ENCODE measurements around the gene MAP1B. TPM values are rescaled to one million over a fixed set of nuclear protein-coding genes. Genes with fewer than 3 reads are reported as not detected.

MAP1B gene
- polyA plus RNA-seq, 1 donor (not counting 4 experiments of a cell fraction or from before 2014, with no cell fraction given) = 3.3 TPM

DNA sequence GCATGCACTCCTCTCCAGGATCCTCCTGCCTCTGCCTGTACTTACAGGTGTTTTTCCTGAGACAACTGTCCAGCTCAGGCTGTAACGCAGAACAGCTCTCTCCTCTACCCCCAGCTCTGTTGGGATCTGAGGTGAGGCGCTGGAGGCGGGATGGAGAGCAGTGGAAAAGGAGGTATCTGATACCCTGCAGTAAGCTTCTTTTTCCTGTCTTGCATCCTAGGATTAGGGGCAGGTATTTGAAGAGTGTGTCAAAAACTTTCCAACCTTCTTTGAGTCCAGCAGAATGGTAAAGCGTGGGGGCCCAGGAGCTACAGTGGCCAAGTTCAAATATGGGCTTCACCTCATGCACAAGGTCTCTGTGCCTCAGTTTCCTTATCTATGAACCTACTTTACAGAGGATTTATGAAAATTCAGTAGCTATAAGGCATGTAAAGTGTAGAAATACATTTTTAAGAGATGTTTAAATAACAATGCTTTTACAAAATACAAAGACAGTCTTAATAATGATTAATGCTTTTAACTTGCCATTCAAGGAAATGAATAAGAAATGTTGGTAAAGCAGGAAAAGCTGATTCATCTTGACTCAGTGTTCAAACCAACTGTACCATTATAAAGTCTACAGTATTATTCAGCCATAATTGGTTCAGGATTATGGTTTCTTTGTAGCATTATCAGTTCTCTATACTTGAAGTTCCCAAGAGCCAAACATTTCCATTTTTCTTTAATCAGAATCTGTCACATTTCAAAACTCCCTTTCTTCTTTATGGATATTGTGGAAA lies 26.1 kb downstream of the MAP1B start:
- dilution Hi-C loops (cut with MboI; ENCODE audit: extremely low pct_ligation_motif_present, low sequenced_read_pairs) = no loop called here

DNA sequence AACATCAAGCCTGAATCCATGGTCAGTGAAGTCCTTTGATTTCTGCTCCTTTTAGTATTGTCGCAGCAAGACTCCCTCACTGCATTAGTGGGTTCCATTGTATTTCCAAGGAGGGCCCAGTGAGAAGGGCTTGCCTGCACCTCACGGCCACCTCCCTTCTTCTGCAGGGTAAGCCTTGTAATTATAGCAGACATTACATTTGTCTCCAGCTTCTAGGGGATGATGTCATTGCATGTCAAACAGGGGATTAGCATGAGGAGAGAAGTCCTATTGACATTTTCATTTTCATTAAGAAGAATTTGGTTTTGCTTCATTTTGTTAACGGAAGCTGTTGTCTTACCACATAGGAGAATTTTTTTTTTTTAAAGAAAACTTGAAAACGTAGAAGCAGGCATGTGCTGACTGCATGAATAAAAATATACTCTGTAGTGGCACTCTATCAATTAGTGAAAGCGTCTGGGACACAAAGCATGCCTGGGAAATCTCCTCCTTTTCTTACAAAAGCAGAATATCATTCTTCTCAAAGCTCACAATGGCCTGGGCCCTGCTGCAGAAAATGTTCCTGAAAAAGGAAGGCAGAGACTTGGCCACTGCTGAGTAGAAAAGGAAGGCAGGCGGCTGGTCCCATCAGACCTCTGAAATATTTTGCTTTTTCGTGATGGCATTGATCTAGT lies 27.1 kb downstream of the MAP1B start:
- dilution Hi-C loops (cut with MboI; ENCODE audit: extremely low pct_ligation_motif_present, low sequenced_read_pairs) = no loop called here
- DNase-seq (ENCODE audit: low read depth, low spot score) (no peak), FAIRE-seq (no peak)
- H3K4me3 ChIP-seq (ENCODE audit: control insufficient read depth in 2 of 3, extremely low read depth in 1 of 3, insufficient read depth in 2 of 3, low read depth in 1 of 3, low read length in 3 of 3) = no peak overlapping the region
- no peak for TF ChIP-seq EZH2 (IDR thresholded peaks at IDR 0.05; ENCODE audit: low read length)
- TF ChIP-seq, protein P1, sequence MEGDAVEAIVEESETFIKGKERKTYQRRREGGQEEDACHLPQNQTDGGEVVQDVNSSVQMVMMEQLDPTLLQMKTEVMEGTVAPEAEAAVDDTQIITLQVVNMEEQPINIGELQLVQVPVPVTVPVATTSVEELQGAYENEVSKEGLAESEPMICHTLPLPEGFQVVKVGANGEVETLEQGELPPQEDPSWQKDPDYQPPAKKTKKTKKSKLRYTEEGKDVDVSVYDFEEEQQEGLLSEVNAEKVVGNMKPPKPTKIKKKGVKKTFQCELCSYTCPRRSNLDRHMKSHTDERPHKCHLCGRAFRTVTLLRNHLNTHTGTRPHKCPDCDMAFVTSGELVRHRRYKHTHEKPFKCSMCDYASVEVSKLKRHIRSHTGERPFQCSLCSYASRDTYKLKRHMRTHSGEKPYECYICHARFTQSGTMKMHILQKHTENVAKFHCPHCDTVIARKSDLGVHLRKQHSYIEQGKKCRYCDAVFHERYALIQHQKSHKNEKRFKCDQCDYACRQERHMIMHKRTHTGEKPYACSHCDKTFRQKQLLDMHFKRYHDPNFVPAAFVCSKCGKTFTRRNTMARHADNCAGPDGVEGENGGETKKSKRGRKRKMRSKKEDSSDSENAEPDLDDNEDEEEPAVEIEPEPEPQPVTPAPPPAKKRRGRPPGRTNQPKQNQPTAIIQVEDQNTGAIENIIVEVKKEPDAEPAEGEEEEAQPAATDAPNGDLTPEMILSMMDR (optimal IDR thresholded peaks at IDR 0.05 in 1 of 3, IDR thresholded peaks at IDR 0.05 in 1 of 3, conservative IDR thresholded peaks at IDR 0.05 in 1 of 3; ENCODE audit: extremely low read depth in 1 of 3, insufficient read depth in 2 of 3, low read length in 3 of 3) = no peak
- H3K36me3 ChIP-seq (ENCODE audit: control insufficient read depth in 2 of 2, extremely low read depth in 1 of 2, insufficient read depth in 2 of 2, low read length in 2 of 2) = no peaks in the 10 kb centered on the region
- H3K4me1 ChIP-seq (ENCODE audit: control insufficient read depth, extremely low read depth, insufficient read depth, low read length) = peaks cover 54% of the 10 kb centered on the region
- no peak overlapping the region for H3K27ac ChIP-seq (ENCODE audit: control insufficient read depth, insufficient read depth, low read length)
- no peaks in the 10 kb centered on the region for H3K27me3 ChIP-seq (ENCODE audit: control insufficient read depth, extremely low read depth, insufficient read depth, low read length)
- H3K9me1 ChIP-seq (ENCODE audit: control insufficient read depth, extremely low read depth, insufficient read depth, low read length) = no peaks in the 10 kb centered on the region
- H3K79me2 ChIP-seq (ENCODE audit: control insufficient read depth, insufficient read depth, low read length) = no peaks in the 10 kb centered on the region
- H2AFZ ChIP-seq (ENCODE audit: control insufficient read depth, low read length) = no peak overlapping the region
- no peaks in the 10 kb centered on the region for H3K9me3 ChIP-seq (ENCODE audit: control insufficient read depth, low read depth, low read length)
- H4K20me1 ChIP-seq (ENCODE audit: control insufficient read depth, extremely low read depth, insufficient read depth, low read length) = peaks cover 2% of the 10 kb centered on the region
- no peak overlapping the region for H3K9ac ChIP-seq (ENCODE audit: control insufficient read depth, extremely low read depth, insufficient read depth, low read length)
- H3K4me2 ChIP-seq (ENCODE audit: control insufficient read depth, extremely low read depth, insufficient read depth, low read depth, low read length) = no peak overlapping the region

More for the DNA sequence above, 26.1 kb downstream of the MAP1B start:
- H3K9me3 ChIP-seq (ENCODE audit: control insufficient read depth, low read depth, low read length) = no peaks in the 10 kb centered on the region
- H3K4me2 ChIP-seq (ENCODE audit: control insufficient read depth, extremely low read depth, insufficient read depth, low read depth, low read length) = peak overlapping the region; percentile 50
- no peak for TF ChIP-seq EZH2 (IDR thresholded peaks at IDR 0.05; ENCODE audit: low read length)
- TF ChIP-seq, protein P1 (optimal IDR thresholded peaks at IDR 0.05 in 1 of 3, IDR thresholded peaks at IDR 0.05 in 1 of 3, conservative IDR thresholded peaks at IDR 0.05 in 1 of 3; ENCODE audit: extremely low read depth in 1 of 3, insufficient read depth in 2 of 3, low read length in 3 of 3) = no peak
- DNase-seq (ENCODE audit: low read depth, low spot score) (no peak), FAIRE-seq (peak; percentile 86)
- H3K9ac ChIP-seq (ENCODE audit: control insufficient read depth, extremely low read depth, insufficient read depth, low read length) = no peak overlapping the region
- peak overlapping the region; percentile 25 for H3K27ac ChIP-seq (ENCODE audit: control insufficient read depth, insufficient read depth, low read length)
- H3K27me3 ChIP-seq (ENCODE audit: control insufficient read depth, extremely low read depth, insufficient read depth, low read length) = no peaks in the 10 kb centered on the region
- H3K4me3 ChIP-seq (ENCODE audit: control insufficient read depth in 2 of 3, extremely low read depth in 1 of 3, insufficient read depth in 2 of 3, low read depth in 1 of 3, low read length in 3 of 3) = no peak overlapping the region
- no peaks in the 10 kb centered on the region for H3K79me2 ChIP-seq (ENCODE audit: control insufficient read depth, insufficient read depth, low read length)
- no peak overlapping the region for H2AFZ ChIP-seq (ENCODE audit: control insufficient read depth, low read length)
- H3K9me1 ChIP-seq (ENCODE audit: control insufficient read depth, extremely low read depth, insufficient read depth, low read length) = no peaks in the 10 kb centered on the region
- H3K4me1 ChIP-seq (ENCODE audit: control insufficient read depth, extremely low read depth, insufficient read depth, low read length) = peaks cover 46% of the 10 kb centered on the region
- H4K20me1 ChIP-seq (ENCODE audit: control insufficient read depth, extremely low read depth, insufficient read depth, low read length) = no peaks in the 10 kb centered on the region
- no peaks in the 10 kb centered on the region for H3K36me3 ChIP-seq (ENCODE audit: control insufficient read depth in 2 of 2, extremely low read depth in 1 of 2, insufficient read depth in 2 of 2, low read length in 2 of 2)
